GM23248 (cell line): ENCODE data around the gene SELENOO. TPM values are rescaled to one million over a fixed set of nuclear protein-coding genes. Genes with fewer than 3 reads are reported as not detected.

Experiments
- DNase-seq: peaks from one replicate; pipeline ENCODE4 v3.0.0-alpha.2; 2015
- H2AFZ ChIP-seq: fragments of 200-600 bp; sonication (generic); 2 replicates; pipeline ENCODE4 v1.6.1; 2016; ENCODE audit warnings: antibody characterized with exemption
- H3F3A ChIP-seq: fragments of 200-600 bp; sonication (generic); 2 replicates; pipeline ENCODE4 v1.6.1; 2016; ENCODE audit warnings: mild to moderate bottlenecking, antibody characterized with exemption, mixed run types; ENCODE audit not compliant: insufficient read depth
- H3K27ac ChIP-seq: fragments of 200-600 bp; sonication (generic); 2 replicates; pipeline ENCODE4 v1.5.1; 2016; ENCODE audit warnings: mild to moderate bottlenecking
- H3K27me3 ChIP-seq: fragments of 200-600 bp; sonication (generic); replicated peaks from 2 replicates; pipeline ENCODE4 v1.6.1; 2016; ENCODE audit warnings: mild to moderate bottlenecking; ENCODE audit not compliant: insufficient read depth
- H3K36me3 ChIP-seq: fragments of 200-600 bp; sonication (generic); 2 replicates; pipeline ENCODE4 v1.6.1; 2016; ENCODE audit warnings: low read depth, mild to moderate bottlenecking
- H3K4me1 ChIP-seq: fragments of 200-600 bp; sonication (generic); 2 replicates; pipeline ENCODE4 v1.6.1; 2016; ENCODE audit warnings: mild to moderate bottlenecking; ENCODE audit not compliant: insufficient read depth
- H3K4me2 ChIP-seq: fragments of 200-600 bp; sonication (generic); one replicate; pipeline ENCODE4 v1.6.1; 2016; ENCODE audit warnings: mild to moderate bottlenecking; ENCODE audit not compliant: unreplicated experiment
- H3K4me3 ChIP-seq: fragments of 200-600 bp; sonication (generic); 2 replicates; pipeline ENCODE4 v1.5.1; 2016; ENCODE audit warnings: mild to moderate bottlenecking
- H3K79me2 ChIP-seq: fragments of 200-600 bp; sonication (generic); 2 replicates; pipeline ENCODE4 v1.6.1; 2016; ENCODE audit warnings: mild to moderate bottlenecking; ENCODE audit not compliant: insufficient read depth
- H3K9ac ChIP-seq: fragments of 200-600 bp; sonication (generic); 2 replicates; pipeline ENCODE4 v1.6.1; 2016; ENCODE audit warnings: mild to moderate bottlenecking
- H3K9me2 ChIP-seq: fragments of 200-600 bp; sonication (generic); 2 replicates; pipeline ENCODE4 v1.6.1; 2016; ENCODE audit warnings: mixed run types, mild to moderate bottlenecking, moderate library complexity; ENCODE audit not compliant: insufficient read depth
- H3K9me3 ChIP-seq: fragments of 200-600 bp; sonication (generic); one replicate; pipeline ENCODE4 v1.6.1; 2017; ENCODE audit warnings: low read depth
- H4K20me1 ChIP-seq: fragments of 200-600 bp; sonication (generic); 2 replicates; pipeline ENCODE4 v1.6.0; 2016; ENCODE audit not compliant: insufficient read depth
- EZH2 ChIP-seq: fragments of 200-600 bp; sonication (generic); IDR thresholded peaks from 2 replicates; pipeline ENCODE4 v1.6.1; 2018; ENCODE audit warnings: antibody characterized with exemption, mild to moderate bottlenecking; ENCODE audit not compliant: insufficient read depth, poor library complexity, severe bottlenecking
- EZH2phosphoT487 ChIP-seq: fragments of 200-600 bp; sonication (generic); IDR thresholded peaks from 2 replicates; pipeline ENCODE4 v1.6.1; 2018; ENCODE audit warnings: antibody characterized with exemption, moderate library complexity, mild to moderate bottlenecking, low read depth; ENCODE audit not compliant: insufficient read depth
- WGBS, 2 experiments: methylation state at CpG; one replicate each; pipeline ENCODE4 v1.1.6; 2015 to 2017; ENCODE audit warnings: low lambda C conversion rate in 2 of 2, low coverage in 1 of 2; ENCODE audit errors: missing lambda C conversion rate in 2 of 2; 5-methylcytosine and 5-hydroxymethylcytosine counted together
- in situ Hi-C: fragments of 300-500 bp; cut with MboI; formaldehyde crosslinking; loops from 2 replicates; pipeline ENCODE4 v1.15.0; 2020
- polyA plus RNA-seq: library from polyadenylated mRNA; unstranded; fragments of >200 nt; fragmentation: Nextera tagmentation; extraction: Ambion mirVana; gene quantifications from 2 replicates; pipeline ENCODE4 v1.2.1, GENCODE V29; 2016
- total RNA-seq: library from RNA; depleted of rRNA; stranded (reverse); fragments of >200 nt; shearing (Covaris generic); gene quantifications from 2 replicates; pipeline ENCODE4 v1.2.3, GENCODE V29; 2014

The SELENOO gene
- total and polyA plus RNA-seq, 2 experiments from 2014 or later: 5.0 to 24.3 TPM

DNA sequence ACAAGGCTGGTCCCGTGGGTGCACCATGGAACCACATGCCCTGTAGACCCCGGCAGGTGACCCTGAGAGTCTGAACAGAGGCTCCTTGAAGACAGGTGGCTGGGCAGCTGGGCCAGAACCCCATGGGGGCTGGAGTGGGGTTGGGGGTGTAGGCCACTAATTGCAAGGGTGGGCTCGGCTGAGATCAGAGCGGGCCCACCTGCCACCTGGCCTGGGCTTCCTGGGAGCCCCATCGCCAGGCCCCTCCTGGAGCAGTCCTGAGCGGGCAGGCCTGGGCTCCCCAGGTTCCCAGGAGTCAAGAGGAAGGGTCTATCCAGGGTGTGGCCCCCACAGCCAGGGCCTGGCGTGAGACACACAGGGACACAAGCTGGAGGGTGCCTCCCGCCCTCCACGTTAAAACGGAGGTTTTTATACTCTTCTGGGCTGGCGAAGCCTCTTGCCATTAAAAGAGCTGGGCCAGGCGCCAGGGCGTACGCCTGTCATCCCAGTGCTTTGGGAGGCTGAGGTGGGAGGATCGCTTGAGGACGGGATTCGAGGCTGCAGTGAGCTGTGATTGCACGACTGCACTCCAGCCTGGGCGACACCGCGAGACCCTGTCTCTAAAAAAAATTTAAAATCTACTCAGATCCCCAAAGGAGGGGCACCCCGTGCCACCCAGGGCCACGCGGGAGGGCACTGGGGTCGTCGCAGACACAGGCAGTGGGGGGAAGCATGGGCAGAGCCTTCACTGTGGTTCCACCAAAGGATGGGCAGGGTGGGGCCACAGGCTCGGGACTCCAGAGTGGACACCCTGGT, 19.9 kb upstream of the SELENOO start:
- Histone ChIP-seq H3K79me2 (no peaks in the 10 kb centered on the region), H3K9me2 (no peaks in the 10 kb centered on the region), H3K4me1 (no peaks in the 10 kb centered on the region), H3K9me3 (no peaks in the 10 kb centered on the region), H3K4me3 (no peak overlapping the region), H3K4me2 (no peak overlapping the region), H3K27me3 (0 out of 2 replicates have a peak, but pooled peaks cover 3% of the 10 kb centered on the region), H4K20me1 (no peaks in the 10 kb centered on the region), H3K36me3 (no peaks in the 10 kb centered on the region), H3K9ac (no peak overlapping the region), H3K27ac (no peak overlapping the region), H2AFZ (no peak overlapping the region), H3F3A (no peaks in the 10 kb centered on the region)
- WGBS, 2 experiments: 87% methylated on average over 25 to 27 of the region's 27 CpGs
- no peak for DNase-seq
- in situ Hi-C loops: no loop called here
- TF ChIP-seq EZH2 (no peak), EZH2phosphoT487 (no peak)

- H4K20me1 ChIP-seq: no peaks in the 10 kb centered on the region
- no peak overlapping the region for H3K4me2 ChIP-seq
- 74 to 79% methylated on average over 25 to 31 of the region's 31 CpGs for WGBS, 2 experiments
- H3F3A ChIP-seq: no peaks in the 10 kb centered on the region
- H3K36me3 ChIP-seq: no peaks in the 10 kb centered on the region
- no peak overlapping the region for H3K9ac ChIP-seq
- TF ChIP-seq EZH2: no peak
- no peak for TF ChIP-seq EZH2phosphoT487
- H3K27me3 ChIP-seq: 0 out of 2 replicates have a peak, but pooled peaks cover 3% of the 10 kb centered on the region
- no peak overlapping the region for H3K27ac ChIP-seq
- H3K79me2 ChIP-seq: peaks cover 14% of the 10 kb centered on the region
- no peak for DNase-seq
- H3K9me2 ChIP-seq: no peaks in the 10 kb centered on the region
- no peak overlapping the region for H2AFZ ChIP-seq
- H3K4me1 ChIP-seq: 0 out of 2 replicates have a peak, but pooled peaks cover 4% of the 10 kb centered on the region
- no peaks in the 10 kb centered on the region for H3K9me3 ChIP-seq
- no peak overlapping the region for H3K4me3 ChIP-seq
- in situ Hi-C loops: no loop called here
Observed at GRCh38 chr22:50182176-50183081, 18.4 kb upstream of the SELENOO start.

DNA sequence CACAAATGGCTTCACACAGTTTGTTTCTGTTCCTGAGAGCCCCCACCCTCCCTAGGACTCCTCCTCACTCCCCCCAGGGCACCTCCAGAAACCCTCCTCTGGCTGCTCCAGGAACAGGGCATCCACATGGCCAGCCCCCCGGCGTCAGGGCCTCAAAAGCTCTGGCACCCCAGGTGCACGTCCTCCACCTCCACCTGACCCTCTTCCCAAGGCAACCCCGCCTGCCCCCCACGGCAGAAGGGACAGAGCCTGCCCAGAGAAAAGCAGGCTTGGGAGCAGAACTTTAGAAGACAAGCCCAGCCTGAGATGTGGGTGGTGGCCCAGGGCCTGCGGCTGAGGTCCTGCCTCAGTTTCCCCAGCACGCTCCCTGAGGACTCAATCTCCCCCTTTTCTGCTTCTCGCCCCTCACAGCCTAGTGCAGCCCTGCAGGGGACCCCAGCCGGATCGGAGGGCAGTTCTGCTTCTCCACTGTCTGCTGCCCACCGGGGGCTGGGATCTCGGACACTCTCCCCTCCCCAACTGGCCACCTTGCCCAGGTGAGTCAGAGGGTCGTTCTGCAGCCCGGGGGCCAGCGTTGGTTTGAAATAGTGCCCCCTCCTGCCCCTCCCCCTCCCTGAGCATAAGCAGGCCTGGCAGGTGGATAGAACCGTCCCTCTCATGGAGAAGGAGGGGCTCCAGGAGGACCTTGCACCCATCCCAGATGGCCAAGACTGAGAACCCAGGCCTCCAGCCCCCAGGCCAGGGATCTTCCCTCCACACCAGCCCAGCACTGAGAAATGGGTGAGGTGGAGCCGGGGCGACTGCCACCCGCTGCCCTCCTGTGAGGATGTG, 17.5 kb upstream of the SELENOO start:
- Histone ChIP-seq H3K4me2 (no peak overlapping the region), H3F3A (no peaks in the 10 kb centered on the region), H3K36me3 (no peaks in the 10 kb centered on the region), H3K9ac (no peak overlapping the region), H3K4me1 (0 out of 2 replicates have a peak, but pooled peaks cover 5% of the 10 kb centered on the region), H3K4me3 (no peak overlapping the region), H4K20me1 (no peaks in the 10 kb centered on the region), H3K27ac (no peak overlapping the region), H3K9me3 (no peaks in the 10 kb centered on the region), H2AFZ (no peak overlapping the region), H3K27me3 (0 out of 2 replicates have a peak, but pooled peaks cover under 1% of the 10 kb centered on the region), H3K79me2 (peaks cover 23% of the 10 kb centered on the region), H3K9me2 (no peaks in the 10 kb centered on the region)
- TF ChIP-seq EZH2: no peak
- no peak for TF ChIP-seq EZH2phosphoT487
- no peak for DNase-seq
- 73 to 84% methylated on average over 14 to 19 of the region's 19 CpGs for WGBS, 2 experiments
- in situ Hi-C loops: no loop called here
